Breast epithelium (tissue), 4 donors: ENCODE results near the gene ACTL9. TPM values are rescaled to one million over a fixed set of nuclear protein-coding genes. Genes with fewer than 3 reads are reported as not detected.

Experiments
- DNase-seq, 2 donors: peaks; one replicate each; pipeline ENCODE4 v3.0.0-alpha.2; 2019; ENCODE audit warnings: low spot score in 2 of 2
- H3K27ac ChIP-seq, 2 donors: fragments of 200-600 bp; sonication (generic) in 1 of 2; one replicate each; pipeline ENCODE4 v1.5.1; 2016 to 2019; ENCODE audit warnings: mild to moderate bottlenecking in 1 of 2
- H3K27me3 ChIP-seq, 2 donors: fragments of 200-600 bp; sonication (generic) in 1 of 2; one replicate each; pipeline versions ENCODE4 v1.5.1 to v1.6.0; 2017 to 2019; ENCODE audit warnings: control low read depth in 1 of 2, mild to moderate bottlenecking in 1 of 2
- H3K36me3 ChIP-seq: fragments of 200-600 bp; one replicate; pipeline ENCODE4 v1.5.1; 2019
- H3K4me1 ChIP-seq, 2 donors: fragments of 200-600 bp; sonication (generic); one replicate each; pipeline ENCODE4 v1.5.1; 2016 to 2019; ENCODE audit warnings: control low read depth in 1 of 2
- H3K4me3 ChIP-seq, 3 donors: fragments of 200-600 bp; sonication (generic); 1 replicate in 2 of 3; 2 replicates in 1 of 3; pipeline ENCODE4 v1.5.1; 2016 to 2019; ENCODE audit warnings: mild to moderate bottlenecking in 3 of 3, moderate library complexity in 2 of 3
- H3K9me3 ChIP-seq, 2 donors: fragments of 200-600 bp; sonication (generic) in 1 of 2; one replicate each; pipeline ENCODE4 v1.5.1; 2016 to 2019; ENCODE audit warnings: control low read depth in 1 of 2
- POLR2A ChIP-seq: fragments of 450-650 bp; IDR thresholded peaks from one replicate; pipeline ENCODE4 v1.6.1; 2016; ENCODE audit warnings: antibody characterized with exemption, mild to moderate bottlenecking, moderate library complexity
- POLR2AphosphoS5 ChIP-seq, 3 donors: sonication (generic); formaldehyde crosslinking; IDR thresholded peaks; one replicate each; pipeline ENCODE4 v1.6.1; 2017; ENCODE audit warnings: antibody characterized with exemption in 3 of 3
- intact Hi-C: fragments of 100-400 bp; cut with DNase I; formaldehyde crosslinking; loops from one replicate; pipeline ENCODE4 v1.15.1; 2023; ENCODE audit warnings: low total_unique reads
- total RNA-seq, 3 donors: library from RNA; depleted of rRNA; stranded (reverse); fragments of >200 nt; gene quantifications; one replicate each; pipeline ENCODE4 v1.1.0, GENCODE V29; 2016
- TF ChIP-seq, protein P1 (sequence below), 3 donors: fragments of 450-650 bp; IDR thresholded peaks; one replicate each; pipeline ENCODE4 v1.5.1; 2016 to 2017; ENCODE audit warnings: antibody characterized with exemption in 3 of 3, mild to moderate bottlenecking in 3 of 3, moderate library complexity in 3 of 3

ACTL9 gene
- total RNA-seq, 3 donors from 2014 or later = not detected

DNA sequence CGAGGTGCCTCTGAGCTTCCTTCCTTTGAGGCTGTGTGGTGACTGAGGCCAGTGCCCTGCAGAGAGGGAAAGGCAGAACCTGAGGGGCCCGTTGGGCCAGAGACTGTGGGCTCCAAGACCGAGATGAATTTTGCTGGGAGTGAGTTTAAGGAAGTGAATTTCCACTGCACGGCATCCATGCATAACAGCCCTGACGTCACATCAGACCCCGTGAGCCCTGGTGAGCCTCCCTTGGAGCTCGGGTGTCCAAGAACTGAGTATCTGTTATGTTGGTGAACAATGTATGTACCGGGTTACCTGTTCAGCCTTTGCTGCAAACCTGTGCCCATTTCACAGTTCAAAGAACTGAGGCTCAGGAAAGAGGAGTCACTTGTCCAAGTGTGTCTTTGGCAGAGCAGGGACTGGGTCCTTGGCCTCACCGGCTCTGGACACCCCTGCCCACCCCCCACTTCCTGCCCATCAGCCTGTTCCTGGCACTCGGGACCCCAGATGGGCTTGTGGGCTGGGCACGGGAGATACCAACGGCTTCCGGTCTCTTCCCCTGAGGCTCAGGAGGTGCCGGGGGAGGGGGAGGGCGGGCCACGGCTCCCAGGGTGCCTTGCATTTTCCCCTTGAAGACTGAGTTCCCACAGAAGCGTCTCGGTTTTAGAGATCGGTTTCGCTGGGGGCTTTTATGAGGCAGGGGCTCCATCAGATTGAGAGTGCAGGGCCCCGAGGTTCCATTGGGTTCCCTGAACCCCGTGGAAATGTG lies 34.5 kb downstream of the ACTL9 start:
- Histone ChIP-seq H3K9me3 (no peaks in the 10 kb centered on the region), H3K27me3 (peaks cover 0 to 38% of the 10 kb centered on the region in 2 donors), H3K4me1 (no peaks in the 10 kb centered on the region), H3K27ac (no peak overlapping the region), H3K36me3 (no peaks in the 10 kb centered on the region), H3K4me3 (no peak overlapping the region)
- TF ChIP-seq POLR2AphosphoS5 (IDR thresholded peaks at IDR 0.05) = no peak
- TF ChIP-seq, protein P1, sequence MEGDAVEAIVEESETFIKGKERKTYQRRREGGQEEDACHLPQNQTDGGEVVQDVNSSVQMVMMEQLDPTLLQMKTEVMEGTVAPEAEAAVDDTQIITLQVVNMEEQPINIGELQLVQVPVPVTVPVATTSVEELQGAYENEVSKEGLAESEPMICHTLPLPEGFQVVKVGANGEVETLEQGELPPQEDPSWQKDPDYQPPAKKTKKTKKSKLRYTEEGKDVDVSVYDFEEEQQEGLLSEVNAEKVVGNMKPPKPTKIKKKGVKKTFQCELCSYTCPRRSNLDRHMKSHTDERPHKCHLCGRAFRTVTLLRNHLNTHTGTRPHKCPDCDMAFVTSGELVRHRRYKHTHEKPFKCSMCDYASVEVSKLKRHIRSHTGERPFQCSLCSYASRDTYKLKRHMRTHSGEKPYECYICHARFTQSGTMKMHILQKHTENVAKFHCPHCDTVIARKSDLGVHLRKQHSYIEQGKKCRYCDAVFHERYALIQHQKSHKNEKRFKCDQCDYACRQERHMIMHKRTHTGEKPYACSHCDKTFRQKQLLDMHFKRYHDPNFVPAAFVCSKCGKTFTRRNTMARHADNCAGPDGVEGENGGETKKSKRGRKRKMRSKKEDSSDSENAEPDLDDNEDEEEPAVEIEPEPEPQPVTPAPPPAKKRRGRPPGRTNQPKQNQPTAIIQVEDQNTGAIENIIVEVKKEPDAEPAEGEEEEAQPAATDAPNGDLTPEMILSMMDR (IDR thresholded peaks at IDR 0.05) = no peak
- TF ChIP-seq POLR2A = no peak
- intact Hi-C loops = no loop called here
- no peak for DNase-seq

DNA sequence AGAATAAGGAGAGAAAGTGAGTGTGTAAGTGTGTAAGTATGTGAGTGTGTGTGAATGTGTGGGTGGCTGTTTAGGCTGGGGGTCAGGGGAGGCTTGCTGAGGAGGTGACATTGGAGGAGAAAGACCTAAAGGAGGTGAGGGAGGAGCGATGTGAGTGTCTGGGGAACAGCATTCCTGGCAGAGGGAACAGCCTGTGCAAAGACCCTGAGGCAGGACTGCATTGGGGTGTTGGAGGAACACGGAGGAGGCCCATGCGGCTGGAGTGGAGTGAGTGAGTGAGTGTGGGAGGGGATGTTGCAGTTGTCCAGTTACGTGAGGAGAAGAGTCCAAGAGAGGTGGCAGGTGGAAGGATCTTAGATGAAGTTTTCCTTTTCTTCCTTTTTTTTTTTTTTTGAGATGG lies 36.3 kb downstream of the ACTL9 start:
- Histone ChIP-seq H3K4me3 (no peak overlapping the region), H3K27ac (no peak overlapping the region), H3K9me3 (no peaks in the 10 kb centered on the region), H3K27me3 (peaks cover 0 to 46% of the 10 kb centered on the region in 2 donors), H3K4me1 (no peaks in the 10 kb centered on the region), H3K36me3 (no peaks in the 10 kb centered on the region)
- intact Hi-C loops = no loop called here
- DNase-seq = no peak
- TF ChIP-seq, protein P1 (IDR thresholded peaks at IDR 0.05) = no peak
- TF ChIP-seq POLR2A (no peak), POLR2AphosphoS5 (IDR thresholded peaks at IDR 0.05) (no peak)

DNA sequence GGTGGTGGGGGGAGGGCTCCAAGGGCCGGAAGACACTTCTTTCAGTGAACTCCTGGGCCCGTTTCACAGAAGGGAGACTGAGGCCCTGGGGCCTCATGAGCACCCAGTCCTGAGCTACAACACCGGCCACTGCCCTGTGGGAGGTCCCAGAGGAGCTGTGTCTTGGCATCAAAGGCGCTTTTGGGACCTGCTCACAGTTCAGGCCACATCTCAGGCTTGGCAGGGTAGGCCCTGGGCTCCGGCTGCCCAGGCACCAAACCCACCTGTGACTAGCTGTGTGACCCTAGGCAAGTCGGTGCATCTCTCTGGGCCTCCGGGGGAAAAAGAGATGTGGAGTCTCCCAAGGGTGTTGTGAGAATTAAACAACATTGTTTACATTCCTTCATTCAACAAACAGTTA lies 38.7 kb downstream of the ACTL9 start:
- Histone ChIP-seq H3K9me3 (no peaks in the 10 kb centered on the region), H3K27ac (no peak overlapping the region), H3K4me3 (no peak overlapping the region), H3K27me3 (peaks cover 0 to 39% of the 10 kb centered on the region in 2 donors), H3K36me3 (no peaks in the 10 kb centered on the region), H3K4me1 (no peaks in the 10 kb centered on the region)
- DNase-seq = no peak
- TF ChIP-seq, protein P1 (IDR thresholded peaks at IDR 0.05) = no peak
- TF ChIP-seq POLR2A (no peak), POLR2AphosphoS5 (IDR thresholded peaks at IDR 0.05) (no peak)
- intact Hi-C loops = no loop called here

DNA sequence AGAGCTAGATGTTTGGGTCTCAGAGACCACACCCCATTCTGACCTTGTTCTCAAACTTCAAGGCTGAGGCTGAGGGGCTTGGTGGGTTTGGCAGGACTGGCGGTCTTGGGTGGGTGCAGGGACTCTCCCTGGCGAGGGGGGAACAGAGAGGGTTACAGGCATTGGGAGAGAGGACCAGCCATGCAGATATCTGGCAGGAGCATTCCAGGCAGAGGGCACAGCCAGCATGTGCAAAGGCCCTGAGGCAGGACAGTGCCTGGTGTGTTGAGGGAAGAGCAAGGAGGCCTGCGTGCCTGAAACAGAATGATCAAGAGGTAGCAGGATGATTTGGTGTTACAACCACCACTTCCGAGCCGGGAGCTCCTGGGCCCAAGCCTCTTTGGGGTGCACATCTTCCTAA lies 40.7 kb downstream of the ACTL9 start:
- TF ChIP-seq POLR2AphosphoS5 (IDR thresholded peaks at IDR 0.05) = no peak
- no peak for TF ChIP-seq POLR2A
- TF ChIP-seq, protein P1 (IDR thresholded peaks at IDR 0.05) = no peak
- Histone ChIP-seq H3K36me3 (no peaks in the 10 kb centered on the region), H3K27ac (no peak overlapping the region), H3K4me1 (no peaks in the 10 kb centered on the region), H3K9me3 (no peaks in the 10 kb centered on the region), H3K4me3 (no peak overlapping the region), H3K27me3 (peaks cover 0 to 27% of the 10 kb centered on the region in 2 donors)
- no peak for DNase-seq
- intact Hi-C loops = no loop called here

DNA sequence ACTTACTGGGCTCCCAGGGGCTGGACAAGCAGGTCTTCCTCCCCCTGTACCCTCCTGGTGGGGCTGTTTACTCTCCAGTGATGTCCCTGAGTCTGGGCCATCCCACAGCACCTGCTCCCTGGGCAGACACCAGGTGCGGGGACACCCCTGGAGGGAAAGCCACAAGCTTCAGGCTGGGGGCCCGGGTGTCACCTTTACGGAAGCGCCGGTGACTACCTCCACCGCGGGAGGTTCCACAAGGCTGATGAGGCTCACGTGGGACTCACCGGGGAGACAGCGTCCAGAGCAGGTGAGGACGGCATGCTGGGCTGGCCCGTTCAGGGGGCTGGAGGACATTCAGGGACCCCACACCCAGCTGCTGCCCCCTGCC lies 43.3 kb downstream of the ACTL9 start:
- H3K4me3 ChIP-seq = no peak overlapping the region
- peaks cover 0 to 21% of the 10 kb centered on the region in 2 donors for H3K27me3 ChIP-seq
- no peak for DNase-seq

More for the DNA sequence above, 43.3 kb downstream of the ACTL9 start:
- intact Hi-C loops = no loop called here
- TF ChIP-seq, protein P1 (IDR thresholded peaks at IDR 0.05) = no peak
- no peak for TF ChIP-seq POLR2A
- TF ChIP-seq POLR2AphosphoS5 (IDR thresholded peaks at IDR 0.05) = no peak
- no peak overlapping the region for H3K27ac ChIP-seq
- no peaks in the 10 kb centered on the region for H3K4me1 ChIP-seq
- H3K36me3 ChIP-seq = no peaks in the 10 kb centered on the region
- H3K9me3 ChIP-seq = no peaks in the 10 kb centered on the region
